ENCODE data around the gene LUZP4. TPM values are rescaled to one million over a fixed set of nuclear protein-coding genes. Genes with fewer than 3 reads are reported as not detected.

Gene LUZP4
- total RNA-seq (not detected), polyA plus RNA-seq (ENCODE audit: insufficient read length in 6 of 6) (not detected)
- long read RNA-seq, donor 1: 0 reads
- long read RNA-seq, donor 2: 0 reads
- long read RNA-seq, donor 3: 0 reads
- long read RNA-seq, donor 4: 0 reads
- long read RNA-seq, donor 5: 0 reads
- long read RNA-seq, donor 6: 0 reads
- long read RNA-seq, donor 7: 0 reads
- long read RNA-seq, donor 8: 0 reads
- long read RNA-seq, donor 9: 0 reads
- long read RNA-seq, donor 10: 0 reads
- long read RNA-seq, donor 11: 0 reads
- long read RNA-seq, donor 12: 0 reads

- Histone ChIP-seq H3K9me3 (no peaks in the 10 kb centered on the region), H3K27me3 (peaks cover 0 to 4% of the 10 kb centered on the region in 2 donors), H3K27ac (no peak within 1 kb of the TSS), H3K4me1 (no peaks in the 10 kb centered on the region), H3K36me3 (no peaks in the 10 kb centered on the region), H3K4me3 (no peak within 1 kb of the TSS)
- intact Hi-C loops (cut with DNase I): no loop called here
- ATAC-seq (no peak), DNase-seq (no peak)
- no peak for TF ChIP-seq CTCF (IDR thresholded peaks at IDR 0.05)
These were observed at the start of gene LUZP4 for GRCh38 chrX:115289465-115289864. Gene LUZP4 (plus strand): TSS chrX:115289715. CDS start chrX:115289760, 45 bp downstream.

- Histone ChIP-seq H3K9me3 (no peaks in the 10 kb centered on the region), H3K27me3 (peaks cover 0 to 4% of the 10 kb centered on the region in 2 donors), H3K4me1 (no peaks in the 10 kb centered on the region), H3K36me3 (no peaks in the 10 kb centered on the region), H3K27ac (no peak overlapping the region), H3K4me3 (no peak overlapping the region)
- TF ChIP-seq CTCF (IDR thresholded peaks at IDR 0.05): no peak
- DNase-seq (no peak), ATAC-seq (no peak)
- intact Hi-C loops (cut with DNase I): no loop called here
These were observed 37.9 kb upstream of the LUZP4 start for GRCh38 chrX:115251458-115252233.

GRCh38 chrX:115255003-115255402, 34.5 kb upstream of the LUZP4 start:
- intact Hi-C loops (cut with DNase I): no loop called here
- Histone ChIP-seq H3K36me3 (no peaks in the 10 kb centered on the region), H3K4me1 (no peaks in the 10 kb centered on the region), H3K27me3 (peaks cover 0 to 4% of the 10 kb centered on the region in 2 donors), H3K9me3 (no peaks in the 10 kb centered on the region), H3K27ac (no peak overlapping the region), H3K4me3 (no peak overlapping the region)
- TF ChIP-seq CTCF (IDR thresholded peaks at IDR 0.05): no peak
- DNase-seq (no peak), ATAC-seq (no peak)

- Histone ChIP-seq H3K27ac (no peak overlapping the region), H3K9me3 (no peaks in the 10 kb centered on the region), H3K4me1 (no peaks in the 10 kb centered on the region), H3K4me3 (no peak overlapping the region), H3K27me3 (no peaks in the 10 kb centered on the region), H3K36me3 (no peaks in the 10 kb centered on the region)
- intact Hi-C loops (cut with DNase I): no loop called here
- TF ChIP-seq CTCF (IDR thresholded peaks at IDR 0.05): no peak
- ATAC-seq (no peak), DNase-seq (no peak)
These were observed 31.8 kb upstream of the LUZP4 start for GRCh38 chrX:115257711-115258110.

- Histone ChIP-seq H3K27me3 (no peaks in the 10 kb centered on the region), H3K36me3 (no peaks in the 10 kb centered on the region), H3K9me3 (no peaks in the 10 kb centered on the region), H3K4me1 (no peaks in the 10 kb centered on the region), H3K4me3 (no peak overlapping the region), H3K27ac (no peak overlapping the region)
- DNase-seq (no peak), ATAC-seq (no peak)
- intact Hi-C loops (cut with DNase I): no loop called here
- no peak for TF ChIP-seq CTCF (IDR thresholded peaks at IDR 0.05)
These were observed 30.2 kb upstream of the LUZP4 start for GRCh38 chrX:115259238-115259875.
